Epithelial cell of proximal tubule (primary cell): ENCODE measurements around the gene NPS. TPM values are rescaled to one million over a fixed set of nuclear protein-coding genes. Genes with fewer than 3 reads are reported as not detected.

Experiments used
- DNase-seq: peaks from one replicate; pipeline ENCODE4 v3.0.0-alpha.2; 2011; ENCODE audit warnings: low read depth
- H3K4me3 ChIP-seq: 2 replicates; pipeline ENCODE4 v1.5.1; 2011; ENCODE audit warnings: low read depth, mild to moderate bottlenecking, low read length
- total RNA-seq: library from RNA; depleted of rRNA; stranded (reverse); fragments of >200 nt; gene quantifications from 2 replicates; pipeline ENCODE4 v1.2.3, GENCODE V29; 2015
- TF ChIP-seq, protein P1 (sequence below): conservative IDR thresholded peaks from 2 replicates; pipeline ENCODE4 v1.5.1; 2012; ENCODE audit warnings: low read depth, mild to moderate bottlenecking, low read length

Gene NPS
- total RNA-seq, 1 donor from 2014 or later: not detected

DNA sequence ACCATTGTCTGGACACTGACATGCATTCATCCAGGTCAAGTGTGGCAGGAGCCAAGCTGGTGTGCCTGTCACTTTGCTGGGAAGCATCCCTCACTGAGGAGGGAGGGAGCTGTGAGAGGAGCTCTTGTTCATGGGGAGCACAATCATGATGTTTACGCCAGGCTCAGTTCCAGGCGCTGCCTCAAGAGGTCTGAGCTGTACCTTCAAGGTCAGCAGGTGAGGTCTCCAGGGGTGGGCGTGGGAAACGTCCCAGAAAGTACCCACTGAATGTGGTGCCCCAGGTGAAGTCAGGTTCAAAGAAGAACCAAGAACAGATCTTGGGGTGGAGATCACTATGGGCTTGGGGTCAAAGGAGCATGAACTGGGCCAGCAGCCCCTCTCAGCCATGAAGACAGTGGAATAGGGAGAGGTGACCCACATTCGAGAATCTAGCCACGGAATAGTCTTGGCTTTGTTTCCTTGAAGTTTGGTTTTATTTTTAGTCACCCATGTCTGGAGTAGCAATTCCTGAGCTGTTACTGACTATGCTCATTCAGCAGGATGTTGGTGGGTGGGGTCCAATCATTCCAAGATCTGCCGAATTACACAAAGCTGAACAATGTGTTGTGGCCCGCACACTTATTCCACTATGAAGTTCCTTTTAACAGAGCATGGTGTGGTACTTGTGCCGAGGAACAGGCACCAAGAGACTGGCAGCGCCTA, 29.3 kb downstream of the NPS start:
- H3K4me3 ChIP-seq: peak overlapping the region; percentile 26
- TF ChIP-seq, protein P1, sequence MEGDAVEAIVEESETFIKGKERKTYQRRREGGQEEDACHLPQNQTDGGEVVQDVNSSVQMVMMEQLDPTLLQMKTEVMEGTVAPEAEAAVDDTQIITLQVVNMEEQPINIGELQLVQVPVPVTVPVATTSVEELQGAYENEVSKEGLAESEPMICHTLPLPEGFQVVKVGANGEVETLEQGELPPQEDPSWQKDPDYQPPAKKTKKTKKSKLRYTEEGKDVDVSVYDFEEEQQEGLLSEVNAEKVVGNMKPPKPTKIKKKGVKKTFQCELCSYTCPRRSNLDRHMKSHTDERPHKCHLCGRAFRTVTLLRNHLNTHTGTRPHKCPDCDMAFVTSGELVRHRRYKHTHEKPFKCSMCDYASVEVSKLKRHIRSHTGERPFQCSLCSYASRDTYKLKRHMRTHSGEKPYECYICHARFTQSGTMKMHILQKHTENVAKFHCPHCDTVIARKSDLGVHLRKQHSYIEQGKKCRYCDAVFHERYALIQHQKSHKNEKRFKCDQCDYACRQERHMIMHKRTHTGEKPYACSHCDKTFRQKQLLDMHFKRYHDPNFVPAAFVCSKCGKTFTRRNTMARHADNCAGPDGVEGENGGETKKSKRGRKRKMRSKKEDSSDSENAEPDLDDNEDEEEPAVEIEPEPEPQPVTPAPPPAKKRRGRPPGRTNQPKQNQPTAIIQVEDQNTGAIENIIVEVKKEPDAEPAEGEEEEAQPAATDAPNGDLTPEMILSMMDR: peak; percentile 4
- peak; percentile 61 for DNase-seq

DNA sequence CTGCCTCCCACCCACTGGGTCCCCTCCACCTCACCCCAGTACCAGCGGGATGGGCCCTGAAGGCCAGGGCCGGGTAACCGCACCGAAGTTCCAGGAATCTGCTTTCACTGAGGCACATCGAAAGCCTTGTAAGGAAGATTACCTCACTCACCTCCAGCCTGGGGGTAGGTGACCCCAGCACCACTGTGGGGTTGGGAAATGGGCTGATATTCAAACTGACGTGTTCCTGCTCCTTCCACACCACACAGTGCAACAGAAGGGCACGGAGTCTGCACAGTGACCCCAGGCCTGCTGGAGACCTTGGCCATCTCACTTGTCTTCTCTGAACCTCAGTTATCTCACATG, 29.8 kb downstream of the NPS start:
- H3K4me3 ChIP-seq: peak overlapping the region; percentile 26
- TF ChIP-seq, protein P1: no peak
- peak; percentile 73 for DNase-seq

DNA sequence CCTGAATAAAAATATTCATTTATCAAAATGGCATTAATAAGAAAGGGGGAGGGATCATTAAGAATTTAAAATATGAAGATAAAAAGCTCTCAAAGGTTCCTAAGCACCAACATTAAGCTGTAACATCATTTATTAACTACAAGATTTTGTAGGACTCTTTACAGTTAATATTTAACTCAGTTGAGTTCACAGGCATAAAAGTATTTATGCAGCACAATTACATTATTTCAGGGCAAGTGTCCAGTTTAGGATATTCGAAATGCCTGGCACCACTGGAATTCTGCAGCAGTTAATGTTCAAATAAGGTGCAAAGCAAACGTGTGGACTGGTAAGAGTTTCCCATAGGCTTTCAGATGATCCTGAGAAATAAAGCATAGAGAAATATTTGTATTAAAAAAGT, 30.5 kb downstream of the NPS start:
- TF ChIP-seq, protein P1: no peak
- peak overlapping the region; percentile 26 for H3K4me3 ChIP-seq
- peak; percentile 81 for DNase-seq

DNA sequence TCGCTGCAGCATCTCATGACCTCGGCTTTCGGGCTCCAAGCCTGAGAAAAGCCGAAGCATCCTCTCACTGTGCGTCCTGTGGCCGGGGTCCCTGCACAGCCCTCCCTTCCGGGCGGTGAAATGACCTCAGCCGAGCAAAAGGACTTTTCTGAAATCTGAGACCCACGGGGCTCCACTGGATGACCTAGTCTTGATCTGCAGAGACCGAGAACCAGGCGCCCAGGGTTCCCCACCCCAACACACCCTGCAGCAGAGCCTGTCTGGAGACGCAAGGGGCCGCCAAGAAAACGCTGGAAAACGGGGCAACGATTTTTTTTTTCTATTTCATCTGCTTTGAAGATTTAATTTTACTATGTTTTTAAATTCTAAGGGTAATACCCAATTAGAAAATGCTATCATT, 31.7 kb downstream of the NPS start:
- no peak overlapping the region for H3K4me3 ChIP-seq
- TF ChIP-seq, protein P1: no peak
- no peak for DNase-seq

DNA sequence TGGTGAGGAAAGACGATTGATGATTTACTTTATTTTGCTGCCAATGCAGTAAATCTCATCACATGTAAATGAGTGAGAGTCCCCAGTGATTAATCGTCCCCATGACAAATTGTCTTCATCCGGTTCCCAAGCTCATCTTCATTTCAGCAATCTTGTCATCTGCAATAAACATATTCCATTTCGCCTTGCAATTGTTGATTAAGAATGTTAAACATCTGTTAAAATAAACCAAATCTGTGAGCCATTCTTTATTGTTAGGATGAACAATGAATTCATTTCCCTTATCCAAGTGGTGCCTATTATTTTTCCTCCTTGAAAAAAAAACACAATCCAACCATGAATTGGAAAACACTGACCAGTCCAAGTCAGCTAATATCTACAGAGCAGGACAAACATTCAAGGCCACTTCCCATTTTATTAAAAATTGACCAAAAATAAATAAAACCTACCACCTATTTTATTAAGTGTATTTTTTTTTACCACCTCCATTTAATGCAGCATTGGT, 36.5 kb downstream of the NPS start:
- DNase-seq: no peak
- TF ChIP-seq, protein P1: no peak
- H3K4me3 ChIP-seq: no peak overlapping the region

DNA sequence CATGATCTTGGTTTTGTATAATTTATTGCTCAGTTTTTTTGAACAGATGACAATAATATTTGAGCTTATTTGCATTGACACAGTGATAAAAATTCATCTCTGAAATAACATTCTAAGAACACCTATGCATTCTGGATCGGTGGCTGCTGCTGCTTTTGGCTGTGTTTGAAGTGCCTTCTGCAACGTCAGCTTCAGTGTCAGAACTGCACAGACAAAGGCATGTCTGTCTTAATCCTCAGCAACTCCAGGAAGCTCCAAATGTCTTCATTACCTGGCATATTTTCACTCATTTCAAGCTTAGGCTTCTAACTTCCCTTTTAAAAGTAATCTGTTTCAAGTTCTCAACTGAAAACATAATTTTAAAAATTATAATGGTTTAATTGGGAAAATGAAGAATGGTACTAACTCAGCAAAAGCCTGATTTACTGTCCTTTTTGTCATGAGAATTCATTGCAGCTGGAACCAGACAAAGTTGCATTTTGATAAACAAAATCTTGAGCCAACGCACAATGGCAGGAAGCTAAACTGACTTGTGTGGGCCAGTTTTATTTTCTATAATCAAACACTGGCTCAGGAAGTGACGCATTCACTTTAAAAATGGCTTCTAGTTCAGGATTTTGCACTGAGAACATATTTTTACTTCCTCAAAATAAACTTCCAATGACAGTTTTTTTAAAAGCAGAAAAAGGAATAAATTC, 38.7 kb downstream of the NPS start:
- no peak for DNase-seq

More for the DNA sequence above, 38.7 kb downstream of the NPS start:
- TF ChIP-seq, protein P1: no peak
- no peak overlapping the region for H3K4me3 ChIP-seq
